B cell (primary cell): Measurements from ENCODE around the gene LAMC3.

Experiments
- EZH2 ChIP-seq: IDR thresholded peaks from 2 replicates; pipeline ENCODE4 v1.6.1; 2012; ENCODE audit warnings: borderline replicate concordance, low read depth, mild to moderate bottlenecking, moderate library complexity, low read length; ENCODE audit not compliant: insufficient read depth, poor library complexity, severe bottlenecking
- TF ChIP-seq, protein P1 (sequence below): fragments of 200-600 bp; IDR thresholded peaks from one replicate; pipeline ENCODE4 v1.8.0; 2022; ENCODE audit warnings: antibody characterized with exemption, mild to moderate bottlenecking

DNA sequence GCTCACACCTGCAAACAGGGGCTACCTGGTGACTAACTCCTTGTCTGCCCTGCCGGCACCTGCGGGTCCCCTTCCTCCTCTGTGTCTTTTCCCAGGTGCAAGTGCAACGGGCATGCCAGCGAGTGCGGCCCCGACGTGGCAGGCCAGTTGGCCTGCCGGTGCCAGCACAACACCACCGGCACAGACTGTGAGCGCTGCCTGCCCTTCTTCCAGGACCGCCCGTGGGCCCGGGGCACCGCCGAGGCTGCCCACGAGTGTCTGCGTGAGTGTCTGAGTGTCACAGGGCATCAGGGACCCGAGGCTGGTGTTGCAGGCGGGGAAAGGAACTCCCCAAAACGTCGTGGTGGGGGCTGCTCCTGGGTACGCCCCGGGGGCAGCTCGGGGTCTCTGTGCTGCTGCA is 27.1 kb downstream of the LAMC3 start:
- TF ChIP-seq, protein P1, sequence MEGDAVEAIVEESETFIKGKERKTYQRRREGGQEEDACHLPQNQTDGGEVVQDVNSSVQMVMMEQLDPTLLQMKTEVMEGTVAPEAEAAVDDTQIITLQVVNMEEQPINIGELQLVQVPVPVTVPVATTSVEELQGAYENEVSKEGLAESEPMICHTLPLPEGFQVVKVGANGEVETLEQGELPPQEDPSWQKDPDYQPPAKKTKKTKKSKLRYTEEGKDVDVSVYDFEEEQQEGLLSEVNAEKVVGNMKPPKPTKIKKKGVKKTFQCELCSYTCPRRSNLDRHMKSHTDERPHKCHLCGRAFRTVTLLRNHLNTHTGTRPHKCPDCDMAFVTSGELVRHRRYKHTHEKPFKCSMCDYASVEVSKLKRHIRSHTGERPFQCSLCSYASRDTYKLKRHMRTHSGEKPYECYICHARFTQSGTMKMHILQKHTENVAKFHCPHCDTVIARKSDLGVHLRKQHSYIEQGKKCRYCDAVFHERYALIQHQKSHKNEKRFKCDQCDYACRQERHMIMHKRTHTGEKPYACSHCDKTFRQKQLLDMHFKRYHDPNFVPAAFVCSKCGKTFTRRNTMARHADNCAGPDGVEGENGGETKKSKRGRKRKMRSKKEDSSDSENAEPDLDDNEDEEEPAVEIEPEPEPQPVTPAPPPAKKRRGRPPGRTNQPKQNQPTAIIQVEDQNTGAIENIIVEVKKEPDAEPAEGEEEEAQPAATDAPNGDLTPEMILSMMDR = no peak
- TF ChIP-seq EZH2 = no peak
